ENCODE data around the gene SND1.

DNA sequence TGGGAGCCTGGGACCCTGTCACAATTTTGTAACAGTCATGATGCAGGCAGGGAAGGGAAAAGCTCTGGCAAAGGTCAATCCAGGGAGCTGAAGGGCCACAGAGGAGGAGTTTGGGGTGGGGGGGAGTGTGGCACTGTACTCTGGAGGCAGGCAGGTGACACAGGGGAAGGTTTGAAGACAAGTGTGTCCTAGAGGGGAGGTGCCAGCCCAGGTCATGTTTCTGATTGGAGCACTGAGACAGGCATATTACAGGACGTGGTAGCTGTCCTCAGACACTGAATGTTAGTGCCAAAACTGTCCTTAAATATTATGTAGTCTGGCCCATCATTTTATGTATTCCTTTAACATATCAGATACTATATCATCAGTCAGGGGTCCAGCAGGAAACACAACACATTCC, 454.8 kb downstream of the SND1 start:
- no peak for TF ChIP-seq ZC3H10 (CRISPR knock-in tag; IDR thresholded peaks at IDR 0.05)
- TF ChIP-seq CREB5 (CRISPR knock-in tag; IDR thresholded peaks at IDR 0.05; ENCODE audit: low read depth): no peak
- no peak for TF ChIP-seq PATZ1 (CRISPR knock-in tag; IDR thresholded peaks at IDR 0.05; ENCODE audit: borderline replicate concordance)
- TF ChIP-seq ZNF565 (CRISPR knock-in tag; conservative IDR thresholded peaks at IDR 0.05; ENCODE audit: low read depth): no peak
- TF ChIP-seq, protein P1, sequence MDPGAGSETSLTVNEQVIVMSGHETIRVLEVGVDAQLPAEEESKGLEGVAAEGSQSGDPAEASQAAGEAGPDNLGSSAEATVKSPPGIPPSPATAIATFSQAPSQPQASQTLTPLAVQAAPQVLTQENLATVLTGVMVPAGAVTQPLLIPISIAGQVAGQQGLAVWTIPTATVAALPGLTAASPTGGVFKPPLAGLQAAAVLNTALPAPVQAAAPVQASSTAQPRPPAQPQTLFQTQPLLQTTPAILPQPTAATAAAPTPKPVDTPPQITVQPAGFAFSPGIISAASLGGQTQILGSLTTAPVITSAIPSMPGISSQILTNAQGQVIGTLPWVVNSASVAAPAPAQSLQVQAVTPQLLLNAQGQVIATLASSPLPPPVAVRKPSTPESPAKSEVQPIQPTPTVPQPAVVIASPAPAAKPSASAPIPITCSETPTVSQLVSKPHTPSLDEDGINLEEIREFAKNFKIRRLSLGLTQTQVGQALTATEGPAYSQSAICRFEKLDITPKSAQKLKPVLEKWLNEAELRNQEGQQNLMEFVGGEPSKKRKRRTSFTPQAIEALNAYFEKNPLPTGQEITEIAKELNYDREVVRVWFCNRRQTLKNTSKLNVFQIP (CRISPR knock-in tag; IDR thresholded peaks at IDR 0.05; ENCODE audit: borderline replicate concordance, low read depth): no peak
- TF ChIP-seq TOX (CRISPR knock-in tag; IDR thresholded peaks at IDR 0.05; ENCODE audit: borderline replicate concordance): no peak
- no peak for TF ChIP-seq BACH2 (CRISPR knock-in tag; IDR thresholded peaks at IDR 0.05; ENCODE audit: borderline replicate concordance)
